ENCODE results near the gene NMNAT1.
"Not testable (repeated sequence)": the region's sequence is repeated elsewhere in the genome, so short reads cannot be mapped to it uniquely, and the experiment has no call there.

NMNAT1 gene

GRCh38 chr1:10001016-10001665 lies 57.9 kb downstream of the NMNAT1 start:
- H3K27ac ChIP-seq, result no peak overlapping the region
- no peak for TF ChIP-seq CTCF (conservative IDR thresholded peaks at IDR 0.05)

- H3K27ac ChIP-seq, result not testable (repeated sequence)
Measured at GRCh38 chr1:10005248-10005647, 62.0 kb downstream of the NMNAT1 start.

DNA sequence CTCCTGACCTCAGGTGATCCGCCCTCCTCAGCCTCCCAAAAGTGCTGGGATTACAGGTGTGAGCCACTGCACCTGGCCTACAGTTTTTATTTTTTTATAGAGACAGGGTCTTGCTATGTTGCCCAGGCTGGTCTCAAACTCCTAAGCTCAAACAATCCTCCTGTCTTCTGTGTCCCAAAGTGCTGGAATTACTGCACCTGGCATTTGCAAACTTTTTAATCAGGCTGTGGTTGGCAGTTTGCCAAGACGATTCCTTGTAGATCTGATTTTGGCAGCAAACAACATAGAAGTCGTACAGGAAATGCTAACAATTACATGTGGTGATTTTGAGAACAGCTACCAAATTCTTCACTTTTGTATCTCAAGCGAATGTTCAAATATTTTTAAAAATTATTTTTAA lies 63.9 kb downstream of the NMNAT1 start:
- H3K27ac ChIP-seq, result peak overlapping the region; percentile 44; the same call in 1 of the 2 replicates
- TF ChIP-seq CTCF (conservative IDR thresholded peaks at IDR 0.05), result no peak

DNA sequence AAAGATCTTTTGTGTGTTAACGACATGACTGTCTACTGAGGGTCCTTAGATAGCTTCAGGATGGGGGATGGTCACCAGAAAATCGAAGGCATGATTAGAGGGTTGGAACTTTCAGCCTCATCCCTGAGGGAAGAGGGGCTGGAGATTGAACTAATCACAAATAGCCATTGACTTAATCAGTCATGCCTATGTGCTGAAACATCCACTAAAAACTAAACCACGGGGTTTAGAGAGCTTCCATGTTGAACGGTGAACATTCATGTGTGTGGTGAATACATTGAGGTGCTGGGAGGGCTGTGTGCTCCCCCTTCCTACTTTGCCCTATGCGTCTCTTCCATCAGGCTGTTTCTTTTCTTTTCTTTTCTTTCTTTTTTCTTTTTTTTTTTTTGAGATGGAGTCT lies 70.7 kb downstream of the NMNAT1 start:
- no peak overlapping the region for H3K27ac ChIP-seq
- no peak for TF ChIP-seq CTCF (conservative IDR thresholded peaks at IDR 0.05)

DNA sequence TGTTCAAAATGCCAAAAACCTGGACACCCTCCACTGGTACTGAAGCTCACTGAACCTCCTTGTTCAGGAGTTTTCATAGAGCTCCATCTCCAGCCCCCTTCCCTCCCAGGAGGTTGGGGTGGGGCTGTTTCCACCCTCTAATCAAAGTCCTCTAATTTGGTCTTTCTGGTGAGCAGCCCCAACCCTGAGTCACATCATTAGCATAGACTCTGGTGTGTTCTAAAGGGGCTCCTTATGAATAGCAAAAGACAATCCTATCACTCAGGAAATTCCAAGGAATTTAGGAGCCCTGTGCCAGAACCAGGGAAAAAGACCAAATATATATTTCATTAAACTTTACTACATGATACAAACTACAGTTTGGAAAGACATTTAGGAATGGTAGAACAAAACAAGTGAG lies 76.3 kb downstream of the NMNAT1 start:
- H3K27ac ChIP-seq, result no peak overlapping the region
- TF ChIP-seq CTCF (conservative IDR thresholded peaks at IDR 0.05), result no peak

DNA sequence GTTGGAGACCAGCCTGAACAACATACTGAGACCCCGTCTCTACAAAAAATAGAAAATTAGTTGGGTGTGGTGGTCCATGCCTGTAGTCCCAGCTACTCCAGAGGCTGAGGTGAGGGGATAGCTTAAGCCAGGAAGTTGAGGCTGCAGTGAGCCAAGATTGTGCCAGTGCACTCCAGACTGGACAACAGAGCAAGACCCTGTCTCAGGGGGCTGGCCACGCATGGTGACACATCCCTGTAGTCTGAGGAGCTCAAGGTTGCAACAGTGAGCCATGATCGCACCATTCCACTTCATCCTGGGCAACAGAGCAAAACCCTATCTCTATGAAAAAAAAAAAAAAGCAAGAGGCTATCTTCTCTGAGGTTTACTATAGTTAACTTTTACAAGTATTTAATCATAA lies 76.8 kb downstream of the NMNAT1 start:
- no peak for TF ChIP-seq CTCF (conservative IDR thresholded peaks at IDR 0.05)

GRCh38 chr1:10020678-10021077 lies 77.4 kb downstream of the NMNAT1 start:
- not testable (repeated sequence) for H3K27ac ChIP-seq

More for the DNA sequence above, 76.8 kb downstream of the NMNAT1 start:
- H3K27ac ChIP-seq, result no peak overlapping the region

GRCh38 chr1:10021992-10022391 lies 78.7 kb downstream of the NMNAT1 start:
- not testable (repeated sequence) for H3K27ac ChIP-seq

DNA sequence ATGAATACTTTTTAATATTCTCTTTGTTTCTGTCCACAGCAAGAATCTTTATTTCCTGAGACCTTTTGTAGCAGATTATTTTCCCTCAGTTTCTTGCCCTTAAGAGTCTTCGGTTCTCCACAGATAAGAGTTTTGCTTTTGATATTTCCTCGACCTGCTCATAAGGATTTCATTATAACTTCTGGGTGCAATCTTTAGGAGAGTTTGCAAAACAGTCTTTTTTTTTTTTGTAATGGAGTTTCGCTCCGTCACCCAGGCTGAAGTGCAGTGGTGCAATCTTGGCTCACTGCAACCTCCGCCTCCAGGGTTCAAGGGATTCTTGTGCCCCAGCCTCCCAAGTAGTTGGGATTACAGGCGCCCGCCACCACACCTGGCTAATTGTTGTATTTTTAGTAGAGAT lies 79.4 kb downstream of the NMNAT1 start:
- TF ChIP-seq CTCF (conservative IDR thresholded peaks at IDR 0.05), result no peak
- H3K27ac ChIP-seq, result no peak overlapping the region
